Inflammatory macrophage treated with lipopolysaccharide for 1 hour (primary cell): ENCODE data around the gene HNRNPM.
A peak's percentile ranks its signal among the peaks of the same experiment; 100 is the strongest.

ENCODE experiments used
- DNase-seq, 2 donors: peaks; one replicate each; pipeline ENCODE4 v3.0.0-alpha.2; 2020 to 2022

Gene HNRNPM

GRCh38 chr19:8461376-8461775 is 16.6 kb downstream of the HNRNPM start:
- no peak for DNase-seq

GRCh38 chr19:8461891-8462290 is 17.1 kb downstream of the HNRNPM start:
- no peak for DNase-seq

- DNase-seq = no peak
These were observed 17.8 kb downstream of the HNRNPM start for GRCh38 chr19:8462571-8462970.

GRCh38 chr19:8463365-8463764 is 18.6 kb downstream of the HNRNPM start:
- no peak for DNase-seq

- no peak for DNase-seq
These were observed 21.2 kb downstream of the HNRNPM start for GRCh38 chr19:8466018-8466417.

GRCh38 chr19:8468124-8468523 is 23.3 kb downstream of the HNRNPM start:
- DNase-seq = no peak

- DNase-seq = no peak
These were observed 24.1 kb downstream of the HNRNPM start for GRCh38 chr19:8468761-8469373.

GRCh38 chr19:8469613-8470368 is 25.0 kb downstream of the HNRNPM start:
- DNase-seq = no peak

DNA sequence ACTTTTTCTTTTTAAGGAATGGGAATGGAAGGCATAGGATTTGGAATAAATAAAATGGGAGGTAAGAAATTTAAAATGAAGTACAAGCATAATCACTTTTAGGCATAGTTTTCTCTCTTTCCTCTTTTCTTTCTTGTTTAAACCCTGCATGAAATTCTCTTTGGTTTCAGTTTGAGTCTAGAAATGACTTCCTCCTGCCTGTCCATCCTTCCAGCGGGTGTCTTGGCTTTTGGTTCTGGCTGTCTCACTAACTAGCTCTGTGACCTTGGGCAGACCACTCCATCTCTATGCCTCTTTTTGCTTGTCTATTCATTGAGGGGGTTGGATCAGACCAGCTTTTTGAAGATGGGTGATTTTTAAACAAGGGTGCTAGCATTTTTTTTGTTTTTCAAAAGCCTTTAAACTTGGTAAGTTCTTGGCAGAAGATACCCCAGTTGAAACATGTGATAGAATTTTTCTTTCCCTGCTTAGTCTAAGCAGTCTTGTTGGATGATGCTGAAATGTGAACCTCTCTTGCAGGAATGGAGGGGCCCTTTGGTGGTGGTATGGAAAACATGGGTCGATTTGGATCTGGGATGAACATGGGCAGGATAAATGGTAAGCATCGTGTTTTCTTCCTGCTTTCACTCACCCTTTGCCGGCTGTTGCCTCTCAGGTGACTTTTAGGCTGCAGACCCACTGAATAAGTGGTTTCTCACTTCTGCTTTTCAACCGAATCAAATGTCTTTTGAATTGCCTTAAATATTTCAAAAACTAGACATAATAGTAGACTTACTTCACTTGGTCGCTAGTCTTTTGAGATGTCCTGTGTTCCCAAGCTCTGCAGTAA is 29.1 kb downstream of the HNRNPM start:
- peak; percentile 34 to 40 for DNase-seq

DNA sequence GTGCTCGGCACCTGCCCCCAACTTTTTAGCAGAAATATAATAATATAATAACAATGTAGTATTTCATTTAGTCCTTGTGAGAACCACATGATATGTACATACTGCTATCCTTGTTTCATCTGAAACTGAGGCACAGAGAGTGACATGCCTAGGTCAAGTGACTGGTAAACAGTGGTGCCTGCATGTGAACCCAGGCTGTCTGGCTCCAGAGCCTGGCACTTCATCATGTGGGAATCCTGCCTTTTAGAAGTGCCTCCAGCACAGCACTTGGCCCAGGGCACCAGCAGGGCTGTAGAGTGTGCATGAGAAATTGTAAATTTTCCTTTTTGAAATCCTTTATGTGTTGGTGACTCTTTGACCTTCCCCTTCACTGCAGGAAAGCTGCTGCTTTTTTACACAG is 30.2 kb downstream of the HNRNPM start:
- no peak for DNase-seq

GRCh38 chr19:8476524-8476923 is 31.7 kb downstream of the HNRNPM start:
- DNase-seq = no peak

DNA sequence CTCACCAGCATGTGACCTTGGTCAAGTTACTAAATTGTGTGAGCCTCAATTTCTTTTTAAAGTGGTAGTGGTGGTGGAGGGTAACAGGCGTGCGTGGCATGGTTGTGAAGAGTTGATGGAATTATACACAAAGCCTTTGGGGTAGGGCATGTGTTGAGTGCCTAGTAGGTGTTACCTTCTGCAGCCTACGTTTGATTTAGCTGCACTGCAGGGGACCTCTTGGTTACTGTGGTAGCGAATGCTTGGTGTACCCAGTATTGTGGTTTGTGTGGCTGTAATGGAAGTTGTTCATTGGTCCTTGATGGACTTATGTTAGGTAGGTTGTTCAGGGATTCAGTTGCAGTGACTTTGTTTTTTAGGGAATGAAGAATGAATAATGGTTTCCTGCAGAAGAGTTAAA is 33.1 kb downstream of the HNRNPM start:
- DNase-seq = no peak

DNA sequence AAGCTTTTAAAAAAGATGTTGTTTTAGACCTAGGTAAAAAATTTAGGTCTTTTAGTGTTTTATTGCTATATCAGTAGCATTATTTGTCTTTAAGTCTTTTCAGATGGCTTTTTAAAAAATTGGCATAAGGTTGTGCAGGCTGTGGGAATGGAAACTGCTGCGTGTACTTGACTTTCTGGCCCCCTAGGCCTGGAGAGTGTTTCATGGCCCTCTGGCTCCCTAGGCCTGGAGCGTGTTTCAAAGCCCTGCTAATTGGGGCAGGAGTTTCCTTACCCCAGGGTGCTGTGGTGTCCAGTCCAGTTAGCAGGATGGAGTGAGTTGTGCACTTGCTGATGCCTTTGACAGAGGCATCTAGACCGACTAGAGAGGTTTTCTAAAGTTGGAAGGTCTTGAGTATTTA is 33.8 kb downstream of the HNRNPM start:
- no peak for DNase-seq

GRCh38 chr19:8481201-8481600 is 36.4 kb downstream of the HNRNPM start:
- no peak for DNase-seq

DNA sequence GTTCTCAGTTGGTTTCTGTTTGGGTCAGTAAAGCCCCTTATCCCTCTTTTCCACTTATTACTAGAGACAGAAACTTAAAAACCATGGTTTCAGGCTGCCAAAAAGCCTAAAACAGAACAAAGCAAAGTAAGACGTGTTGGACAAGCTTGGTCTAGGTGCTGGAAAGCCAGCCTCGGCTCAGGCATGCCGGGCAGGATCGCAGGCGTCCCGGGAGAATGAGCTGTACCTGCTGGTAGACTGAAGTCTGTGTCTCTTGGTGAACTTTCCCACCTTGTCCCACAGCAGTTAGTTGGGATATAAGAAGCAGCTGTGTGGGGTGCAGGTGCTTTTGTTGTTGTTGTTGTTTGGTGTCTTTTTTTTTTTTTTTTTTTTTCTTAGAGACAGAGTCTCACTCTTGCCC is 36.8 kb downstream of the HNRNPM start:
- DNase-seq = no peak

DNA sequence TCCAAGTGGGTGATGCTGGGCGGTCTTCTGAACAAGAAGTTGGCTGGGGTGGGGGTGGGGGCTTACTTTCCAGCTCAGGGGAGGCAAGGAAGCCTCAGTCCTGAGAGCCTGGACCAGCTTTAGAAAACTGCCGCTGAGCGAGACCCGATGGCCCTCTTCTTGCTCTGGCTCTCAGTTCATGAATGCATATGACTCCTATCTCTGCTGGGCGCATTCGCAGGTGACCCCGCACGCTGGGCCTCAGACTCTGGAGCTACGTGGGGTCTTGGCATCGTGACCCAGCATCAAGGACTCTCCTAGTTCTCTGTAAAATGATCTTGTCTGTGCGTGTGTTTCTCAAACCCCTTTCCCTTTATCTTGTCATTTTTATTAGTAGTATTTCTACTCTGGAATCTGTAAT is 37.9 kb downstream of the HNRNPM start:
- DNase-seq = no peak

GRCh38 chr19:8483165-8483564 is 38.4 kb downstream of the HNRNPM start:
- no peak for DNase-seq

- peak; percentile 85 to 87 for DNase-seq
These were observed 39.6 kb downstream of the HNRNPM start for GRCh38 chr19:8484331-8484894.

DNA sequence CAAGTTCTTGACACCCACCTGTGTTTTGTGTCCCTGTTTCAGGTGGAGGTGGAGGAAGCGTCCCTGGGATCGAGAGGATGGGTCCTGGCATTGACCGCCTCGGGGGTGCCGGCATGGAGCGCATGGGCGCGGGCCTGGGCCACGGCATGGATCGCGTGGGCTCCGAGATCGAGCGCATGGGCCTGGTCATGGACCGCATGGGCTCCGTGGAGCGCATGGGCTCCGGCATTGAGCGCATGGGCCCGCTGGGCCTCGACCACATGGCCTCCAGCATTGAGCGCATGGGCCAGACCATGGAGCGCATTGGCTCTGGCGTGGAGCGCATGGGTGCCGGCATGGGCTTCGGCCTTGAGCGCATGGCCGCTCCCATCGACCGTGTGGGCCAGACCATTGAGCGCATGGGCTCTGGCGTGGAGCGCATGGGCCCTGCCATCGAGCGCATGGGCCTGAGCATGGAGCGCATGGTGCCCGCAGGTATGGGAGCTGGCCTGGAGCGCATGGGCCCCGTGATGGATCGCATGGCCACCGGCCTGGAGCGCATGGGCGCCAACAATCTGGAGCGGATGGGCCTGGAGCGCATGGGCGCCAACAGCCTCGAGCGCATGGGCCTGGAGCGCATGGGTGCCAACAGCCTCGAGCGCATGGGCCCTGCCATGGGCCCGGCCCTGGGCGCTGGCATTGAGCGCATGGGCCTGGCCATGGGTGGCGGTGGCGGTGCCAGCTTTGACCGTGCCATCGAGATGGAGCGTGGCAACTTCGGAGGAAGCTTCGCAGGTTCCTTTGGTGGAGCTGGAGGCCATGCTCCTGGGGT is 41.0 kb downstream of the HNRNPM start:
- no peak for DNase-seq

DNA sequence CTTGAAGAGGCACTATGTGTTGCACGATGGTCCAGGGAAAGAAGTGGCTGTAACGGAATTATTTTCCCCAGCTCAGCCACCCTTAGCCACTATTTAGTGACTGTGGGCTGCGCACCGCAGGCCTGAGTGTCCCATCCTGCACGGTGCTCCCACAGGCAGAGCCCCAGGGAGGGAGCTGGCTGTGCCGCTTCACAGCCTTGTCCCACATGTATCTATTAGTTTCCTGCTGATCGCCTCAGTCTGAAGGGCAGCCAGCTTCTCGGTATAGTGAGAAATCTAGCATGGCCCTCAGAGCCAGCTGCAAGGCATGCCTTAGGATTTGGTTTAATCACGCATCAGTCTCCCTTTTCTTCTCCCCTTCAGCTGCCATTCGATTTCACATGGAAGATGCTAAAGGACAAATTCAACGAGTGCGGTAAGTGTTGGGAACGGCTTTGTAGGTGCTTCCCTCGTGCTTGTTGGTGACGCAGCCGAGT is 41.9 kb downstream of the HNRNPM start:
- DNase-seq = no peak

GRCh38 chr19:8487137-8487851 is 42.5 kb downstream of the HNRNPM start:
- DNase-seq = peak; percentile 88 to 94

DNA sequence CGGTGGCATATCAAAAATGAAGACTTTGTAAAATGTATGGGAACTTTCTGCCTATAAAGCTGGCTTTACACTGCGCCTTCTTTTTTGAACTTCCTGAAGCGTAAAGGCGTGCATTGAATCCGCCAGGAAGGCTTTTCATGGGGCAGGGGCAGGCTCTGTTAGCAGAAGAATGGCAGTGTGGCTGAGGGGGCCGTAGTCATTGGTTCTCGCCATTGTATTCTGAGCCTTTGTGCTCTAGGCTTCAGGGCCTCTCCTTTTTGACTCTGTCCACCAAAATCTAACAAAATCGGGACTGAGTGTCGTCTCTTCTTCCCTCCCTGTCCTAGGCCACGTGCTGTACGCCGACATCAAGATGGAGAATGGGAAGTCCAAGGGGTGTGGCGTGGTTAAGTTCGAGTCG is 43.6 kb downstream of the HNRNPM start:
- peak; percentile 13 to 23 for DNase-seq
